K562 (cell line): ENCODE data around the gene C2orf76. TPM values are rescaled to one million over a fixed set of nuclear protein-coding genes. Genes with fewer than 3 reads are reported as not detected.

ENCODE experiments used
- ARID2 ChIP-seq: fragments of 450-650 bp; IDR thresholded peaks from 2 replicates; pipeline ENCODE4 v1.6.1; 2017; ENCODE audit warnings: antibody characterized with exemption, mild to moderate bottlenecking
- COPS2 ChIP-seq: fragments of 450-650 bp; conservative IDR thresholded peaks from 2 replicates; pipeline ENCODE4 v1.6.1; 2016; ENCODE audit warnings: mild to moderate bottlenecking, moderate library complexity
- ETV6 ChIP-seq, 3 experiments: fragments of 150-350 bp in 1 of 3; sonication (generic) in 1 of 3; formaldehyde crosslinking in 1 of 3; IDR thresholded peaks; 2 replicates each; pipeline versions ENCODE4 v1.6.1 to v1.8.0; 2014 to 2022; ENCODE audit warnings: borderline replicate concordance in 2 of 3, low read depth in 2 of 3, antibody characterized with exemption in 1 of 3, low read length in 1 of 3, mild to moderate bottlenecking in 1 of 3, missing genetic modification reagents in 1 of 3
- FOXJ3 ChIP-seq: sonication (generic); formaldehyde crosslinking; IDR thresholded peaks from 2 replicates; pipeline ENCODE4 v1.4.0; 2020; ENCODE audit warnings: mild to moderate bottlenecking, missing genetic modification reagents
- FUS ChIP-seq: fragments of 200-400 bp; formaldehyde crosslinking; optimal IDR thresholded peaks from 2 replicates; pipeline ENCODE3; 2017; ENCODE audit warnings: low read depth, low read length
- KDM5B ChIP-seq: fragments of 200-600 bp; sonication (generic); IDR thresholded peaks from 2 replicates; pipeline ENCODE4 v1.6.1; 2012; ENCODE audit warnings: low read depth, mild to moderate bottlenecking, moderate library complexity, low read length, control low read depth, inconsistent platforms; ENCODE audit not compliant: insufficient replicate concordance
- KLF1 ChIP-seq: fragments of 450-650 bp; IDR thresholded peaks from 2 replicates; pipeline ENCODE4 v1.6.1; 2016; ENCODE audit warnings: missing genetic modification characterization, missing compliant biosample characterization
- SIN3B ChIP-seq: fragments of 450-650 bp; IDR thresholded peaks from 2 replicates; pipeline ENCODE4 v1.6.1; 2017; ENCODE audit warnings: low read depth, mild to moderate bottlenecking, moderate library complexity
- ZNF133 ChIP-seq: fragments of 250-450 bp; sonication (Bioruptor Pico); IDR thresholded peaks from 2 replicates; pipeline ENCODE4 v1.4.0; 2020; ENCODE audit warnings: mild to moderate bottlenecking
- ZNF232 ChIP-seq: sonication (generic); formaldehyde crosslinking; IDR thresholded peaks from 2 replicates; pipeline ENCODE4 v1.8.0; 2022; ENCODE audit warnings: mild to moderate bottlenecking, missing genetic modification reagents
- ZNF444 ChIP-seq: fragments of 250-450 bp; sonication (Bioruptor Pico); IDR thresholded peaks from 2 replicates; pipeline ENCODE4 v1.4.0; 2020; ENCODE audit warnings: mild to moderate bottlenecking, moderate library complexity
- ZNF445 ChIP-seq: fragments of 250-450 bp; sonication (Bioruptor Pico); IDR thresholded peaks from 2 replicates; pipeline ENCODE4 v1.4.0; 2020; ENCODE audit warnings: low read depth, mild to moderate bottlenecking, moderate library complexity
- polyA plus RNA-seq, 8 experiments: library from polyadenylated mRNA; depleted of rRNA in 4 of 8; stranded (reverse) in 5 of 8; unstranded in 3 of 8; fragments of >200 nt; fragmentation: Nextera tagmentation in 2 of 8; fragmentation: Illumina TruSeq in 1 of 8; extraction: Ambion mirVana in 2 of 8; extraction: Trizol in 1 of 8; gene quantifications; 2 replicates each; pipeline versions ENCODE4 v1.2.1 to v1.2.3, GENCODE V29; 2011 to 2014; ENCODE audit warnings: inconsistent platforms in 1 of 8, missing spikeins in 1 of 8
- total RNA-seq, 7 experiments: library from RNA; depleted of rRNA in 6 of 7; stranded (reverse); fragments of >200 nt in 6 of 7; fragmentation: Illumina TruSeq in 2 of 7; extraction: Trizol in 2 of 7; gene quantifications; 2 replicates each; pipeline versions ENCODE4 v1.2.1 to v1.2.3, GENCODE V29; 2011 to 2021; ENCODE audit warnings: low replicate concordance in 1 of 7
- TF ChIP-seq, protein P1 (sequence below), 3 experiments: IDR thresholded peaks in 2 of 3; conservative IDR thresholded peaks in 1 of 3; 2 replicates each; pipeline ENCODE4 v1.5.1; 2011 to 2012; ENCODE audit warnings: low read length in 3 of 3, mild to moderate bottlenecking in 3 of 3, control low read depth in 2 of 3, improper control_type of control experiment in 1 of 3, inconsistent platforms in 1 of 3, low read depth in 1 of 3, mixed read lengths in 1 of 3, moderate library complexity in 1 of 3; ENCODE audit not compliant: insufficient read depth in 2 of 3
- TF ChIP-seq, protein P2 (sequence below): sonication (generic); formaldehyde crosslinking; IDR thresholded peaks from 2 replicates; pipeline ENCODE4 v1.8.0; 2022; ENCODE audit warnings: mild to moderate bottlenecking, missing genetic modification reagents
- TF ChIP-seq, protein P3 (sequence below): fragments of 450-650 bp; IDR thresholded peaks from 2 replicates; pipeline ENCODE4 v1.6.1; 2018; ENCODE audit not compliant: partially characterized antibody
- TF ChIP-seq, protein P4 (sequence below): fragments of 450-650 bp; IDR thresholded peaks from 2 replicates; pipeline ENCODE4 v1.6.1; 2016; ENCODE audit warnings: low read depth, mild to moderate bottlenecking, moderate library complexity

Gene C2orf76
- total and polyA plus RNA-seq, 9 of the 15 experiments (the other 6 are each of a cell fraction or from before 2014, with no cell fraction given): 4.8 to 26.2 (median 14.5) TPM

DNA sequence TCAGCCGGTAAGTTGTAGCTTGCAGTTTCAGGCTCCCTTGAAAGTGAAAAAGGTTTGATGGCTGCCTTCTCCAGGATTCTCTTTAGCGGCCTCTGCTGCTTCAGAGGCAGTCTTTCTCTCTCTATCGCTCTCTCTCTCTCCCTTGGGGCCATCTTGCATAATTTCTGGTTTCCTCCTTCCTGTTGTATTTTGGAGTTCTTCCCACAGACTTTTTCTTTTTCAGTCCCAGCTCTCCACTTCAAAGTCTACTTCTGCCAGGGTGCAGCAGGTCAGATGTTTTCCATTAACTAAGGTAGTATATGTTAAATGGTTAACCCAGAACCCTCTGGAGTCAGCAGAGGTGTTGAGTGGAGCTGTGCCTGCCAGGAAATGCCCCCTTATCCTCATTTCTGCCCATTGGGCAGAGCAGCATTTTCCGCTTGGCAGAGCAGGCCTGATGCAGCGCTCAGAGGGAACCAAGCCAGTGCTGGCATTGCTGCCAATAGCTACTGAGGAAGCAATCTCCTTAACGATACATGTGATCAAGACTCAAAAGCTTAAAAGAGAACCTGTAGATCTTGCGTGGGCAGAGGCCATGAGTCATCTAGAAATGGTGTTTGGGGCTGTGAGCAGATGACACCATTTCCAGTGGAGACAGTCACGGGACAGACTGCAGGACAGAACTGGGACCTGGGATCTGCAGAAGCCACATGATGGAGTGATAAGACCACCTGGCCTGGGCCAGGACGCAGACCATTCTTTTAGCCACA, 20.9 kb upstream of the C2orf76 start (continued):
- TF ChIP-seq ETV6 (IDR thresholded peaks at IDR 0.05; ENCODE audit: borderline replicate concordance in 1 of 2, low read depth in 2 of 2, low read length in 1 of 2) (no peak), ETV6 (CRISPR knock-in tag; IDR thresholded peaks at IDR 0.05; ENCODE audit: borderline replicate concordance) (no peak), ZNF232 (CRISPR knock-in tag) (no peak), ARID2 (no peak), ZNF133 (CRISPR knock-in tag) (no peak), SIN3B (no peak), ZNF445 (CRISPR knock-in tag) (no peak), FOXJ3 (CRISPR knock-in tag) (no peak), FUS (no peak), COPS2 (no peak), KDM5B (no peak), ZNF444 (CRISPR knock-in tag) (no peak), KLF1 (tag) (no peak)
- TF ChIP-seq, protein P1, sequence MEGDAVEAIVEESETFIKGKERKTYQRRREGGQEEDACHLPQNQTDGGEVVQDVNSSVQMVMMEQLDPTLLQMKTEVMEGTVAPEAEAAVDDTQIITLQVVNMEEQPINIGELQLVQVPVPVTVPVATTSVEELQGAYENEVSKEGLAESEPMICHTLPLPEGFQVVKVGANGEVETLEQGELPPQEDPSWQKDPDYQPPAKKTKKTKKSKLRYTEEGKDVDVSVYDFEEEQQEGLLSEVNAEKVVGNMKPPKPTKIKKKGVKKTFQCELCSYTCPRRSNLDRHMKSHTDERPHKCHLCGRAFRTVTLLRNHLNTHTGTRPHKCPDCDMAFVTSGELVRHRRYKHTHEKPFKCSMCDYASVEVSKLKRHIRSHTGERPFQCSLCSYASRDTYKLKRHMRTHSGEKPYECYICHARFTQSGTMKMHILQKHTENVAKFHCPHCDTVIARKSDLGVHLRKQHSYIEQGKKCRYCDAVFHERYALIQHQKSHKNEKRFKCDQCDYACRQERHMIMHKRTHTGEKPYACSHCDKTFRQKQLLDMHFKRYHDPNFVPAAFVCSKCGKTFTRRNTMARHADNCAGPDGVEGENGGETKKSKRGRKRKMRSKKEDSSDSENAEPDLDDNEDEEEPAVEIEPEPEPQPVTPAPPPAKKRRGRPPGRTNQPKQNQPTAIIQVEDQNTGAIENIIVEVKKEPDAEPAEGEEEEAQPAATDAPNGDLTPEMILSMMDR (IDR thresholded peaks at IDR 0.05 in 2 of 3, conservative IDR thresholded peaks at IDR 0.05 in 1 of 3; ENCODE audit: insufficient read depth in 2 of 3, low read depth in 1 of 3, low read length in 3 of 3): peak in 2 of 3 experiments; percentile 15 to 33; a peak in 1 of 6 replicates
- TF ChIP-seq, protein P2, sequence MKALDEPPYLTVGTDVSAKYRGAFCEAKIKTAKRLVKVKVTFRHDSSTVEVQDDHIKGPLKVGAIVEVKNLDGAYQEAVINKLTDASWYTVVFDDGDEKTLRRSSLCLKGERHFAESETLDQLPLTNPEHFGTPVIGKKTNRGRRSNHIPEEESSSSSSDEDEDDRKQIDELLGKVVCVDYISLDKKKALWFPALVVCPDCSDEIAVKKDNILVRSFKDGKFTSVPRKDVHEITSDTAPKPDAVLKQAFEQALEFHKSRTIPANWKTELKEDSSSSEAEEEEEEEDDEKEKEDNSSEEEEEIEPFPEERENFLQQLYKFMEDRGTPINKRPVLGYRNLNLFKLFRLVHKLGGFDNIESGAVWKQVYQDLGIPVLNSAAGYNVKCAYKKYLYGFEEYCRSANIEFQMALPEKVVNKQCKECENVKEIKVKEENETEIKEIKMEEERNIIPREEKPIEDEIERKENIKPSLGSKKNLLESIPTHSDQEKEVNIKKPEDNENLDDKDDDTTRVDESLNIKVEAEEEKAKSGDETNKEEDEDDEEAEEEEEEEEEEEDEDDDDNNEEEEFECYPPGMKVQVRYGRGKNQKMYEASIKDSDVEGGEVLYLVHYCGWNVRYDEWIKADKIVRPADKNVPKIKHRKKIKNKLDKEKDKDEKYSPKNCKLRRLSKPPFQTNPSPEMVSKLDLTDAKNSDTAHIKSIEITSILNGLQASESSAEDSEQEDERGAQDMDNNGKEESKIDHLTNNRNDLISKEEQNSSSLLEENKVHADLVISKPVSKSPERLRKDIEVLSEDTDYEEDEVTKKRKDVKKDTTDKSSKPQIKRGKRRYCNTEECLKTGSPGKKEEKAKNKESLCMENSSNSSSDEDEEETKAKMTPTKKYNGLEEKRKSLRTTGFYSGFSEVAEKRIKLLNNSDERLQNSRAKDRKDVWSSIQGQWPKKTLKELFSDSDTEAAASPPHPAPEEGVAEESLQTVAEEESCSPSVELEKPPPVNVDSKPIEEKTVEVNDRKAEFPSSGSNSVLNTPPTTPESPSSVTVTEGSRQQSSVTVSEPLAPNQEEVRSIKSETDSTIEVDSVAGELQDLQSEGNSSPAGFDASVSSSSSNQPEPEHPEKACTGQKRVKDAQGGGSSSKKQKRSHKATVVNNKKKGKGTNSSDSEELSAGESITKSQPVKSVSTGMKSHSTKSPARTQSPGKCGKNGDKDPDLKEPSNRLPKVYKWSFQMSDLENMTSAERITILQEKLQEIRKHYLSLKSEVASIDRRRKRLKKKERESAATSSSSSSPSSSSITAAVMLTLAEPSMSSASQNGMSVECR (CRISPR knock-in tag): no peak
- TF ChIP-seq, protein P3, sequence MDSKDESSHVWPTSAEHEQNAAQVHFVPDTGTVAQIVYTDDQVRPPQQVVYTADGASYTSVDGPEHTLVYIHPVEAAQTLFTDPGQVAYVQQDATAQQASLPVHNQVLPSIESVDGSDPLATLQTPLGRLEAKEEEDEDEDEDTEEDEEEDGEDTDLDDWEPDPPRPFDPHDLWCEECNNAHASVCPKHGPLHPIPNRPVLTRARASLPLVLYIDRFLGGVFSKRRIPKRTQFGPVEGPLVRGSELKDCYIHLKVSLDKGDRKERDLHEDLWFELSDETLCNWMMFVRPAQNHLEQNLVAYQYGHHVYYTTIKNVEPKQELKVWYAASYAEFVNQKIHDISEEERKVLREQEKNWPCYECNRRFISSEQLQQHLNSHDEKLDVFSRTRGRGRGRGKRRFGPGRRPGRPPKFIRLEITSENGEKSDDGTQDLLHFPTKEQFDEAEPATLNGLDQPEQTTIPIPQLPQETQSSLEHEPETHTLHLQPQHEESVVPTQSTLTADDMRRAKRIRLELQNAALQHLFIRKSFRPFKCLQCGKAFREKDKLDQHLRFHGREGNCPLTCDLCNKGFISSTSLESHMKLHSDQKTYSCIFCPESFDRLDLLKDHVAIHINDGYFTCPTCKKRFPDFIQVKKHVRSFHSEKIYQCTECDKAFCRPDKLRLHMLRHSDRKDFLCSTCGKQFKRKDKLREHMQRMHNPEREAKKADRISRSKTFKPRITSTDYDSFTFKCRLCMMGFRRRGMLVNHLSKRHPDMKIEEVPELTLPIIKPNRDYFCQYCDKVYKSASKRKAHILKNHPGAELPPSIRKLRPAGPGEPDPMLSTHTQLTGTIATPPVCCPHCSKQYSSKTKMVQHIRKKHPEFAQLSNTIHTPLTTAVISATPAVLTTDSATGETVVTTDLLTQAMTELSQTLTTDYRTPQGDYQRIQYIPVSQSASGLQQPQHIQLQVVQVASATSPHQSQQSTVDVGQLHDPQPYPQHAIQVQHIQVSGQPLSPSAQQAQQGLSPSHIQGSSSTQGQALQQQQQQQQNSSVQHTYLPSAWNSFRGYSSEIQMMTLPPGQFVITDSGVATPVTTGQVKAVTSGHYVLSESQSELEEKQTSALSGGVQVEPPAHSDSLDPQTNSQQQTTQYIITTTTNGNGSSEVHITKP: no peak
- TF ChIP-seq, protein P4, sequence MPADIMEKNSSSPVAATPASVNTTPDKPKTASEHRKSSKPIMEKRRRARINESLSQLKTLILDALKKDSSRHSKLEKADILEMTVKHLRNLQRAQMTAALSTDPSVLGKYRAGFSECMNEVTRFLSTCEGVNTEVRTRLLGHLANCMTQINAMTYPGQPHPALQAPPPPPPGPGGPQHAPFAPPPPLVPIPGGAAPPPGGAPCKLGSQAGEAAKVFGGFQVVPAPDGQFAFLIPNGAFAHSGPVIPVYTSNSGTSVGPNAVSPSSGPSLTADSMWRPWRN: no peak
